H1 (cell line): Measurements from ENCODE around the gene FCRL4. TPM values are rescaled to one million over a fixed set of nuclear protein-coding genes. Genes with fewer than 3 reads are reported as not detected.
A peak's percentile ranks its signal among the peaks of the same experiment; 100 is the strongest.

Experiments
- CTCF ChIA-PET: fragments of 300-600 bp; sonication (Branson Sonifier 250); formaldehyde crosslinking; loops from one replicate; lab custom pipeline; 2021; ENCODE audit not compliant: partially characterized antibody; lab: Charles Lee
- POLR2A ChIA-PET: fragments of 300-600 bp; sonication (Branson Sonifier 250); formaldehyde crosslinking; loops from one replicate; lab custom pipeline; 2021; ENCODE audit warnings: inconsistent platforms; ENCODE audit not compliant: partially characterized antibody; lab: Charles Lee
- DNase-seq, 2 experiments: peaks; one replicate each; pipeline versions ENCODE4 v3.0.0 to v3.0.0-alpha.2; 2010 to 2022; ENCODE audit warnings: low spot score in 2 of 2, low read depth in 1 of 2, mixed read lengths in 1 of 2
- FAIRE-seq: peaks from 2 replicates; lab custom pipeline; 2011; peaks lifted over from hg19 to GRCh38; lab: Jason Lieb, UNC
- H2AFZ ChIP-seq: 2 replicates; pipeline ENCODE4 v1.8.1; 2012; ENCODE audit warnings: low read length, inconsistent platforms
- H2AK5ac ChIP-seq: 2 replicates; pipeline ENCODE4 v1.6.1; 2013; ENCODE audit warnings: low read depth, low read length
- H2BK120ac ChIP-seq: replicated peaks from 2 replicates; pipeline ENCODE3; 2013; ENCODE audit warnings: low read depth, low read length, inconsistent platforms
- H2BK12ac ChIP-seq: 2 replicates; pipeline ENCODE4 v1.6.1; 2013; ENCODE audit warnings: low read depth, low read length
- H2BK15ac ChIP-seq: 2 replicates; pipeline ENCODE4 v1.6.1; 2013; ENCODE audit warnings: low read length
- H2BK20ac ChIP-seq: 2 replicates; pipeline ENCODE4 v1.6.1; 2013; ENCODE audit warnings: low read length
- H2BK5ac ChIP-seq: 2 replicates; pipeline ENCODE4 v1.6.1; 2013; ENCODE audit warnings: low read depth, low read length
- H3K14ac ChIP-seq: 2 replicates; pipeline ENCODE4 v1.6.1; 2013; ENCODE audit warnings: inconsistent platforms; ENCODE audit not compliant: insufficient read length
- H3K18ac ChIP-seq: 2 replicates; pipeline ENCODE4 v1.6.1; 2013; ENCODE audit warnings: low read length; ENCODE audit errors: extremely low read depth
- H3K23ac ChIP-seq: 2 replicates; pipeline ENCODE4 v1.6.1; 2013; ENCODE audit warnings: inconsistent platforms; ENCODE audit not compliant: insufficient read length
- H3K23me2 ChIP-seq: 2 replicates; pipeline ENCODE4 v1.6.1; 2013; ENCODE audit warnings: low read depth, low read length
- H3K27ac ChIP-seq: 2 replicates; pipeline ENCODE4 v1.6.1; 2011; ENCODE audit warnings: low read depth, low read length, inconsistent platforms
- H3K27me3 ChIP-seq, 4 experiments: replicated peaks in 1 of 4; 1 replicate in 1 of 4; 2 replicates in 3 of 4; pipeline versions ENCODE4 v1.6.1 to v1.8.1; 2011 to 2013; ENCODE audit warnings: low read length in 3 of 4, mild to moderate bottlenecking in 3 of 4, inconsistent platforms in 2 of 4, mixed read lengths in 2 of 4, moderate library complexity in 1 of 4; ENCODE audit not compliant: control insufficient read depth in 3 of 4, insufficient read depth in 3 of 4; ENCODE audit errors: extremely low read depth in 1 of 4
- H3K36me3 ChIP-seq, 4 experiments: 2 replicates each; pipeline versions ENCODE4 v1.6.1 to v1.8.1; 2011 to 2013; ENCODE audit warnings: mild to moderate bottlenecking in 4 of 4, low read length in 3 of 4, moderate library complexity in 2 of 4, control low read depth in 1 of 4, inconsistent platforms in 1 of 4; ENCODE audit not compliant: insufficient read depth in 4 of 4, control insufficient read depth in 2 of 4
- H3K4ac ChIP-seq: replicated peaks from 2 replicates; pipeline ENCODE3; 2013; ENCODE audit warnings: low read length, low read depth, mixed read lengths, inconsistent platforms; ENCODE audit not compliant: insufficient read length
- H3K4me1 ChIP-seq, 4 experiments: replicated peaks in 1 of 4; 1 replicate in 1 of 4; 2 replicates in 3 of 4; pipeline versions ENCODE4 v1.6.1 to v1.8.1; 2011 to 2013; ENCODE audit warnings: low read length in 3 of 4, inconsistent platforms in 2 of 4, mixed read lengths in 1 of 4; ENCODE audit not compliant: insufficient read depth in 4 of 4, control insufficient read depth in 3 of 4
- H3K4me2 ChIP-seq, 2 experiments: 2 replicates each; pipeline versions ENCODE4 v1.6.1 to v1.8.1; 2011 to 2013; ENCODE audit warnings: low read depth in 2 of 2, low read length in 2 of 2, control low read depth in 1 of 2, inconsistent platforms in 1 of 2, mild to moderate bottlenecking in 1 of 2; ENCODE audit not compliant: insufficient read depth in 1 of 2
- H3K4me3 ChIP-seq, 4 experiments: fragments of 200-600, 300-600 bp in 1 of 4; sonication (generic), shearing (Covaris generic), sonication (Bioruptor Twin) in 1 of 4; 2 replicates each; pipeline versions ENCODE4 v1.5.1 to v1.8.1; 2011 to 2016; ENCODE audit warnings: low read length in 4 of 4, low read depth in 3 of 4, control low read depth in 2 of 4, inconsistent platforms in 2 of 4, mild to moderate bottlenecking in 2 of 4, mixed read lengths in 1 of 4, moderate library complexity in 1 of 4; ENCODE audit not compliant: insufficient read depth in 2 of 4; ENCODE audit errors: extremely low read depth in 1 of 4
- H3K56ac ChIP-seq: replicated peaks from 2 replicates; pipeline ENCODE3; 2013; ENCODE audit warnings: low read depth, mild to moderate bottlenecking, mixed read lengths, low read length, inconsistent platforms; ENCODE audit not compliant: insufficient read length
- H3K79me1 ChIP-seq: 2 replicates; pipeline ENCODE4 v1.6.1; 2013; ENCODE audit warnings: low read depth, low read length, control low read depth
- H3K79me2 ChIP-seq, 2 experiments: 2 replicates each; pipeline versions ENCODE4 v1.6.1 to v1.8.1; 2012 to 2013; ENCODE audit warnings: low read length in 2 of 2, mild to moderate bottlenecking in 2 of 2, inconsistent platforms in 1 of 2; ENCODE audit not compliant: insufficient read depth in 2 of 2, control insufficient read depth in 1 of 2
- H3K9ac ChIP-seq, 4 experiments: replicated peaks in 1 of 4; 1 replicate in 1 of 4; 2 replicates in 3 of 4; pipeline versions ENCODE4 v1.6.1 to v1.8.1; 2011 to 2013; ENCODE audit warnings: low read depth in 3 of 4, low read length in 3 of 4, control low read depth in 2 of 4, mild to moderate bottlenecking in 2 of 4, moderate library complexity in 2 of 4, inconsistent platforms in 1 of 4; ENCODE audit errors: extremely low read depth in 1 of 4
- H3K9me3 ChIP-seq, 2 experiments: 2 replicates each; pipeline versions ENCODE4 v1.6.1 to v1.8.1; 2012 to 2013; ENCODE audit warnings: mild to moderate bottlenecking in 2 of 2, moderate library complexity in 2 of 2, control low read depth in 1 of 2, inconsistent platforms in 1 of 2, low read depth in 1 of 2, low read length in 1 of 2, mixed read lengths in 1 of 2; ENCODE audit not compliant: insufficient read depth in 2 of 2
- H4K20me1 ChIP-seq, 2 experiments: replicated peaks in 1 of 2; 2 replicates each; pipeline versions ENCODE3 to v1.8.1; 2011 to 2013; ENCODE audit warnings: inconsistent platforms in 2 of 2, low read length in 2 of 2, mild to moderate bottlenecking in 1 of 2; ENCODE audit not compliant: insufficient read depth in 2 of 2, control insufficient read depth in 1 of 2
- H4K5ac ChIP-seq: 2 replicates; pipeline ENCODE4 v1.6.1; 2013; ENCODE audit warnings: low read length, low read depth, mixed read lengths, inconsistent platforms; ENCODE audit not compliant: insufficient read length
- H4K8ac ChIP-seq: 2 replicates; pipeline ENCODE4 v1.8.0; 2013; ENCODE audit warnings: mild to moderate bottlenecking, moderate library complexity, low read length, inconsistent platforms; ENCODE audit not compliant: insufficient read depth; ENCODE audit errors: extremely low read depth
- H4K91ac ChIP-seq: replicated peaks from 2 replicates; pipeline ENCODE3; 2013; ENCODE audit warnings: low read length, mixed read lengths, inconsistent platforms; ENCODE audit not compliant: insufficient read length
- BRCA1 ChIP-seq: IDR thresholded peaks from 2 replicates; pipeline ENCODE4 v1.6.1; 2012; ENCODE audit warnings: low read depth, low read length, improper control_type of control experiment
- CBX8 ChIP-seq: fragments of 300-800, 300-1000 bp; sonication (generic); IDR thresholded peaks from 2 replicates; pipeline ENCODE4 v1.7.1; 2016; ENCODE audit warnings: low read depth, low read length, borderline replicate concordance
- CHD1 ChIP-seq: IDR thresholded peaks from 2 replicates; pipeline ENCODE4 v1.6.1; 2012; ENCODE audit warnings: low read depth, low read length, improper control_type of control experiment
- GTF2F1 ChIP-seq: IDR thresholded peaks from 2 replicates; pipeline ENCODE4 v1.6.1; 2012; ENCODE audit warnings: low read depth, low read length, improper control_type of control experiment, borderline replicate concordance
- HDAC2 ChIP-seq, 2 experiments: fragments of 300-600 bp in 1 of 2; sonication (generic) in 1 of 2; IDR thresholded peaks; 2 replicates each; pipeline ENCODE4 v1.6.1; 2011 to 2012; ENCODE audit warnings: low read depth in 2 of 2, low read length in 2 of 2, mild to moderate bottlenecking in 2 of 2, moderate library complexity in 2 of 2, borderline replicate concordance in 1 of 2, inconsistent platforms in 1 of 2
- PHF8 ChIP-seq: fragments of 200-600 bp; sonication (generic); conservative IDR thresholded peaks from 2 replicates; pipeline ENCODE4 v1.7.1; 2012; ENCODE audit warnings: low read depth, mild to moderate bottlenecking, inconsistent platforms, low read length, moderate library complexity
- POLR2AphosphoS5 ChIP-seq: IDR thresholded peaks from 2 replicates; pipeline ENCODE4 v1.6.1; 2011; ENCODE audit warnings: low read depth, low read length
- SP2 ChIP-seq: IDR thresholded peaks from 2 replicates; pipeline ENCODE4 v1.6.1; 2012; ENCODE audit warnings: mild to moderate bottlenecking, low read length, inconsistent platforms
- SUZ12 ChIP-seq: fragments of 200-600 bp; sonication (generic); IDR thresholded peaks from 2 replicates; pipeline ENCODE4 v1.6.1; 2012; ENCODE audit warnings: mild to moderate bottlenecking, inconsistent platforms, low read length, moderate library complexity, mixed read lengths
- TBP ChIP-seq: IDR thresholded peaks from 2 replicates; pipeline ENCODE4 v1.6.1; 2011; ENCODE audit warnings: low read depth, low read length, improper control_type of control experiment
- WGBS, 2 experiments: shearing (Covaris generic) in 1 of 2; methylation state at CpG; one replicate each; pipeline versions ENCODE4 v1.1.6 to v1.1.7; 2013 to 2015; ENCODE audit warnings: low lambda C conversion rate in 2 of 2, mixed read lengths in 2 of 2, inconsistent platforms in 1 of 2, low coverage in 1 of 2, missing lambda C conversion rate in 1 of 2; ENCODE audit not compliant: insufficient replicate concordance in 2 of 2, insufficient coverage in 1 of 2, insufficient read length in 1 of 2; ENCODE audit errors: extremely low coverage in 1 of 2, missing lambda C conversion rate in 1 of 2; 5-methylcytosine and 5-hydroxymethylcytosine counted together
- polyA plus RNA-seq, 7 experiments: library from polyadenylated mRNA; depleted of rRNA in 3 of 7; stranded (reverse) in 5 of 7; unstranded in 2 of 7; fragments of >200 nt in 5 of 7; fragments of 200-250 nt in 2 of 7; gene quantifications; 1 replicate in 5 of 7; 2 replicates in 1 of 7; 4 replicates in 1 of 7; pipeline versions ENCODE4 v1.2.1 to v1.2.3, GENCODE V29; 2011 to 2013; ENCODE audit warnings: missing spikeins in 2 of 7, mixed read lengths in 2 of 7
- total RNA-seq: library from RNA; stranded (reverse); fragmentation: NEBNext Ultra II Directional; extraction: Animal tissue kit (Norgen Biotek cat#: 25700); gene quantifications from 2 replicates; pipeline ENCODE4 v1.2.1, GENCODE V29; 2021
- TF ChIP-seq, protein P1 (sequence below), 3 experiments: IDR thresholded peaks; 1 replicate in 2 of 3; 2 replicates in 1 of 3; pipeline versions ENCODE4 v1.5.1 to v1.6.1; 2011; ENCODE audit warnings: low read length in 3 of 3, mild to moderate bottlenecking in 3 of 3, inconsistent platforms in 2 of 3, low read depth in 1 of 3, moderate library complexity in 1 of 3; ENCODE audit not compliant: insufficient read depth in 1 of 3; ENCODE audit errors: control extremely low read depth in 1 of 3

FCRL4 gene
- total and polyA plus RNA-seq, 2 of the 8 experiments (the other 6 are each of a cell fraction or from before 2014, with no cell fraction given), result not detected

DNA sequence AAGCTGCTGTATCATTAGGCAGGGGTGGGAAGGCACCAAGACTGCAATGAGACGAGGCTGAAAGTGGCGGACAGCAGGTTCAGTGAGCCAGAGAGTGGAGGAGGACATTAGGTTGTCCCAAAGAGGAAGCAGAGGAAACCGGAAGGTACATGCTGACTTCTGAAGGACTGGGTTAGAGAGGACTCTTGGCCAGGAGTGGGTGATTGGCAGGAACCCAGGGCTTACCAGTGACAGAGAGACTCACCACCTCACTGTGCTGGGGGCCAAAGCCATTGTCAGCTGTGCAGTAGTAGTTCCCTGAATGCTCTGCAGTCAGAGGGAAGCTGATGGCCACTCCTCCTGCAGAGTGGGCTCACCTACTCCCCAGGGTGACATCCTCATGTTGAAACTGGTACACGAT, 41.9 kb upstream of the FCRL4 start:
- H3K4me3 ChIP-seq, result no peak overlapping the region; a peak in 1 of 8 replicates
- no peak overlapping the region; the same call in 1 of the 2 replicates for H2AK5ac ChIP-seq
- peak overlapping the region; percentile 80; the same call in 1 of the 2 replicates for H2BK5ac ChIP-seq
- H4K5ac ChIP-seq, result no peak overlapping the region
- peak overlapping the region; percentile 55; the same call in 1 of the 2 replicates for H2BK20ac ChIP-seq
- peak overlapping the region; percentile 87 for H3K4ac ChIP-seq
- no peak overlapping the region for H3K23ac ChIP-seq
- peak overlapping the region; percentile 78 for H3K18ac ChIP-seq
- no peaks in the 10 kb centered on the region for H3K79me2 ChIP-seq
- no peak overlapping the region; a peak in 1 of 4 replicates for H3K4me2 ChIP-seq
- WGBS, 2 experiments, result 86% methylated on average over 4 of the region's 4 CpGs; no CpG with 5 or more reads in 1 of the 2 experiments
- H4K91ac ChIP-seq, result peak overlapping the region; percentile 82
- no peaks in the 10 kb centered on the region for H3K79me1 ChIP-seq
- no peaks in the 10 kb centered on the region for H3K36me3 ChIP-seq
- no peak overlapping the region for H3K27ac ChIP-seq
- H3K9ac ChIP-seq, result no peak overlapping the region
- CTCF ChIA-PET, result interaction anchor here (0.6 to 1.1 kb wide), 2 partner anchors 70 to 436 kb away, joined by 3 read pairs; no protein-coding TSS in a partner anchor
- peak overlapping the region; percentile 61; the same call in 1 of the 2 replicates for H2BK15ac ChIP-seq
- no peaks in the 10 kb centered on the region; a peak in 1 of 7 replicates for H3K27me3 ChIP-seq
- no peaks in the 10 kb centered on the region for H3K9me3 ChIP-seq
- peak overlapping the region; percentile 94 for H2BK12ac ChIP-seq
- no peak for DNase-seq
- no peaks in the 10 kb centered on the region for H4K20me1 ChIP-seq
- no peak overlapping the region for H3K56ac ChIP-seq
- POLR2A ChIA-PET, result no interaction called here
- H3K14ac ChIP-seq, result no peak overlapping the region
- peaks cover 2 to 13% (median 7%) of the 10 kb centered on the region in 4 experiments; a peak in 5 of 7 replicates for H3K4me1 ChIP-seq
- H4K8ac ChIP-seq, result no peak overlapping the region
- no peaks in the 10 kb centered on the region; the same call in 1 of the 2 replicates for H3K23me2 ChIP-seq
- H2BK120ac ChIP-seq, result no peak overlapping the region
- no peak overlapping the region for H2AFZ ChIP-seq
- no peak for FAIRE-seq
- TF ChIP-seq CBX8, result no peak
- no peak for TF ChIP-seq CHD1
- TF ChIP-seq, protein P1, sequence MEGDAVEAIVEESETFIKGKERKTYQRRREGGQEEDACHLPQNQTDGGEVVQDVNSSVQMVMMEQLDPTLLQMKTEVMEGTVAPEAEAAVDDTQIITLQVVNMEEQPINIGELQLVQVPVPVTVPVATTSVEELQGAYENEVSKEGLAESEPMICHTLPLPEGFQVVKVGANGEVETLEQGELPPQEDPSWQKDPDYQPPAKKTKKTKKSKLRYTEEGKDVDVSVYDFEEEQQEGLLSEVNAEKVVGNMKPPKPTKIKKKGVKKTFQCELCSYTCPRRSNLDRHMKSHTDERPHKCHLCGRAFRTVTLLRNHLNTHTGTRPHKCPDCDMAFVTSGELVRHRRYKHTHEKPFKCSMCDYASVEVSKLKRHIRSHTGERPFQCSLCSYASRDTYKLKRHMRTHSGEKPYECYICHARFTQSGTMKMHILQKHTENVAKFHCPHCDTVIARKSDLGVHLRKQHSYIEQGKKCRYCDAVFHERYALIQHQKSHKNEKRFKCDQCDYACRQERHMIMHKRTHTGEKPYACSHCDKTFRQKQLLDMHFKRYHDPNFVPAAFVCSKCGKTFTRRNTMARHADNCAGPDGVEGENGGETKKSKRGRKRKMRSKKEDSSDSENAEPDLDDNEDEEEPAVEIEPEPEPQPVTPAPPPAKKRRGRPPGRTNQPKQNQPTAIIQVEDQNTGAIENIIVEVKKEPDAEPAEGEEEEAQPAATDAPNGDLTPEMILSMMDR (IDR thresholded peaks at IDR 0.05; ENCODE audit: control extremely low read depth in 1 of 3, insufficient read depth in 1 of 3, low read depth in 1 of 3, low read length in 3 of 3), result no peak
- no peak for TF ChIP-seq TBP
- TF ChIP-seq SP2, result no peak
- TF ChIP-seq PHF8, result no peak
- no peak for TF ChIP-seq GTF2F1
- TF ChIP-seq HDAC2 (IDR thresholded peaks at IDR 0.05; ENCODE audit: borderline replicate concordance in 1 of 2, low read depth in 2 of 2, low read length in 2 of 2), result no peak
- TF ChIP-seq POLR2AphosphoS5, result no peak
- TF ChIP-seq BRCA1, result no peak
- no peak for TF ChIP-seq SUZ12
